HG02973 (cell line): ENCODE data around the gene HS1BP3.

ENCODE experiments used
- ATAC-seq: cut with Tn5 transposase; IDR thresholded peaks from one replicate; pipeline ENCODE4 v1.9.1; 2021; ENCODE audit warnings: moderate library complexity; ENCODE audit not compliant: unreplicated experiment

The HS1BP3 gene

GRCh38 chr2:20618886-20619521 is 31.9 kb downstream of the HS1BP3 start:
- no peak for ATAC-seq

- no peak for ATAC-seq
These were observed 32.4 kb downstream of the HS1BP3 start for GRCh38 chr2:20618468-20618885.

GRCh38 chr2:20617892-20618467 is 32.9 kb downstream of the HS1BP3 start:
- ATAC-seq = no peak

GRCh38 chr2:20617081-20617575 is 33.8 kb downstream of the HS1BP3 start:
- ATAC-seq = no peak

GRCh38 chr2:20616341-20616871 is 34.5 kb downstream of the HS1BP3 start:
- no peak for ATAC-seq

- ATAC-seq = no peak
These were observed 35.2 kb downstream of the HS1BP3 start for GRCh38 chr2:20615466-20616241.

GRCh38 chr2:20615068-20615465 is 35.8 kb downstream of the HS1BP3 start:
- no peak for ATAC-seq

GRCh38 chr2:20614201-20615067 is 36.5 kb downstream of the HS1BP3 start:
- no peak for ATAC-seq

- ATAC-seq = no peak
These were observed 37.7 kb downstream of the HS1BP3 start for GRCh38 chr2:20612925-20613916.

GRCh38 chr2:20611844-20612356 is 39.0 kb downstream of the HS1BP3 start:
- no peak for ATAC-seq

- ATAC-seq = no peak
These were observed 39.6 kb downstream of the HS1BP3 start for GRCh38 chr2:20611077-20611843.

GRCh38 chr2:20609995-20610357 is 40.9 kb downstream of the HS1BP3 start:
- no peak for ATAC-seq

- ATAC-seq = no peak
These were observed 41.4 kb downstream of the HS1BP3 start for GRCh38 chr2:20609349-20609994.

GRCh38 chr2:20608666-20609348 is 42.1 kb downstream of the HS1BP3 start:
- ATAC-seq = no peak

GRCh38 chr2:20607446-20607845 is 43.5 kb downstream of the HS1BP3 start:
- no peak for ATAC-seq

GRCh38 chr2:20606198-20606597 is 44.7 kb downstream of the HS1BP3 start:
- ATAC-seq = no peak

GRCh38 chr2:20604951-20605381 is 45.9 kb downstream of the HS1BP3 start:
- ATAC-seq = no peak
